GM19099 (cell line): ENCODE results near the gene SDR9C7.

Experiments used
- POLR2A ChIP-seq: IDR thresholded peaks from 3 replicates; pipeline ENCODE4 v1.6.1; 2011; ENCODE audit warnings: low read depth; ENCODE audit not compliant: insufficient read length; ENCODE audit errors: extremely low read depth

Gene SDR9C7

DNA sequence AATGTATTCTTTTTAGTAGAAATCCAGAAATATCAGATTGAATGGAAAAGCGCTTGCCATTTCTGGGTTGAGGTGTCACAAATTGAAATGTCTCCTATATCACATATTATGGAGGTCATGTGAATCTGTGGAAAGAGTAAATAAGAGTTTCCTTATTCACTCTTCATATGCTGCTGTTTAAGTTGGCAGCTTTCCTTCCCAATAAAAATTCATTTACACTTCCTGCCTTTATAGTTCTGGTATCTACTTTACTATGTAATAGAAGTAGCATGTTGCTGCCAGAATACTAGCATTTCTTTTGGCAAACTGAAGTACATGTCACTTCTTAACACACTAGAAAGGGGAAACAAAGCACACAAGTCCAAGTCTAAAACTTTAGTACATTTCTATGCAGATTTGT is 60.8 kb downstream of the SDR9C7 start:
- no peak for TF ChIP-seq POLR2A
